ENCODE measurements around the gene ZBTB7C.

Gene ZBTB7C

DNA sequence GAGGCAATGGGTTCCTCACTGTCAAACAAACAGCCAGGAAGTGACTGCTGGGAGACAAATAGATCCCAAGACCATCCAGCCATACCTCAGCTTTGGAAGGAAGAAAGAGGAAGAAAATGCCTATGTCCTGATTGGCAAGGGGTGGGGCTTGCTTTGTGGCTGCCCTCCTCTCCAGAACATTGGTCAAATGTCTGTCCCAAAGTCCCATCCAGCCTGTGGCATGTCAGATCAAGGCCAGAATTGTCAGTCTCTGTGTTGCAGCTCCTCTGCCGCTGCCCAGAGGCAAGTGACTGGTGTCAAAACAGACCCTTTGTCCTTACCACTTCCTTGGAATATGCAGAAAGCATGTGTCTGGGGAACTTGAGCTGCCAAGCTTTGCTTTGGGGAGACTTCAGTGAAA, 415.8 kb downstream of the ZBTB7C start:
- peak; percentile 46 for DNase-seq (ENCODE audit: low spot score)

DNA sequence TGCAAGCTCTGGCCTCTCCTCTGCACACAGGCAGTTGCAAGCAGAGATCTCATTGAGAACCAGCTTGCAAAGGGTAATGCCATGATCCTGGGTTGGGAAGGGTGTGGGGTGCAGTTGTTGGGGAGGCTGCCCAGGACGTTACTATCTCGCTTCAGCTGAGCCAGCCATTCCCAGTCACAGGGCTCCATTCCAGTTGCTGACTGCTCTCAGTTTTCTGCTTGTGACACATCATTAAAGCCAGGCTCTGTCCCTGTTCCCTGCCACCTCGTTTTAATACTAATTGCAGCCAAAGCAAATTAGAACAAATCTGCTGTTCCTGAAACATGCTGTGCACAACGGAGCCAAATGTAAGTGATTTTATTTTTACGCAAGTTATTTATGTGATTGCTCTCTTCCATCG, 416.2 kb downstream of the ZBTB7C start:
- peak; percentile 22 for DNase-seq (ENCODE audit: low spot score)

DNA sequence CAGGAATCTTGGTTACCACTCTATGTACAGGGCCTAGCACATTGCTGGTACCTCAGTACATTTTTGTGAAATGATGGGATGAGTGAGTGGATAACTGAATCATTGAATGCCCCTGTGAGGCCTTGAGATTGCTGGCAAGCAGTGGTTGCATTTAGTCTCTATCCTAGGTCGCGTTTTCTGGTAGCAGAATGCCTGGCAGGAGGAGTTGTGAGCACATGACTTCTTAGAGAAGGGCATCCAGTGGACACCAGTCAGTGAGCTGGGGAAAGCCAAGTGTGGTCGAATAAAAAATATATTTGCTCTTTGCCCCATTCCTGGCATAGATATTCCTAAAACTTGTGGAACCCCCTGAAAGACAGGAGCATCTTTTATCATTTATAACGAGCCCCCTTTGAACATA, 416.9 kb downstream of the ZBTB7C start:
- DNase-seq (ENCODE audit: low spot score) = peak; percentile 4

DNA sequence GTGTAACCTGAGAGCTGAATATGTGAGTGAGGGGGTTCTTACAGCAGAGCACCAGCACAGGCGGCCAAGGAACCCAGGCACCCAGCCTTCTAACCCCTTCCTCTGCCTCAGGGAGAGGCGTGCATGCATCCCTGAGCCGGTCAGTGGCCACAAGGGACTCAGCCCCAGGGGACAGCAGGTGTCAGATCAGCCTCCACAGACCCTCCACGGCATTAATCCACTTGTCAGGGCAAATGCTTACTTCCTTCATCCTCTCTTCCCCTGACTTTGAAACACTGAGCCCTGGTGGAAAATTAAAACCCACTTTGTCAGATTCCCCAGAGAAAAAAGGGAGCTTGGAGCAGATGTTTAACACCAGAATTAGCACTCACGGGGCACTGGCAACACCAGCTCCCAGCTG, 418.2 kb downstream of the ZBTB7C start:
- DNase-seq (ENCODE audit: low spot score) = peak; percentile 41

DNA sequence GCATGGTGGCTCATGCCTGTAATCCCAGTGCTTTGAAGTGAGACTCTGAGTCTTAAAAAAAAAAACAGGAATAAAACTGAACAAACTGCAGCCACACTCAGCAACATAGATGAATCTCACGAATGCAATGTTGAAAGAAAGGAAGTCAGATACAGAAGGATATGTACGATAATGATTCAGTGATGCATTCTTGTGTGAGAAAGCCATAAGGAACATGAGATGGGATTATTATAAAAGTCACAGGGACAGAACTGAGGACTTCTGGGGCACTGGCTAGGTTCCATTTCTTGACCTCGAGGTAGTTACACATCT, 421.8 kb downstream of the ZBTB7C start:
- DNase-seq (ENCODE audit: low spot score) = no peak

DNA sequence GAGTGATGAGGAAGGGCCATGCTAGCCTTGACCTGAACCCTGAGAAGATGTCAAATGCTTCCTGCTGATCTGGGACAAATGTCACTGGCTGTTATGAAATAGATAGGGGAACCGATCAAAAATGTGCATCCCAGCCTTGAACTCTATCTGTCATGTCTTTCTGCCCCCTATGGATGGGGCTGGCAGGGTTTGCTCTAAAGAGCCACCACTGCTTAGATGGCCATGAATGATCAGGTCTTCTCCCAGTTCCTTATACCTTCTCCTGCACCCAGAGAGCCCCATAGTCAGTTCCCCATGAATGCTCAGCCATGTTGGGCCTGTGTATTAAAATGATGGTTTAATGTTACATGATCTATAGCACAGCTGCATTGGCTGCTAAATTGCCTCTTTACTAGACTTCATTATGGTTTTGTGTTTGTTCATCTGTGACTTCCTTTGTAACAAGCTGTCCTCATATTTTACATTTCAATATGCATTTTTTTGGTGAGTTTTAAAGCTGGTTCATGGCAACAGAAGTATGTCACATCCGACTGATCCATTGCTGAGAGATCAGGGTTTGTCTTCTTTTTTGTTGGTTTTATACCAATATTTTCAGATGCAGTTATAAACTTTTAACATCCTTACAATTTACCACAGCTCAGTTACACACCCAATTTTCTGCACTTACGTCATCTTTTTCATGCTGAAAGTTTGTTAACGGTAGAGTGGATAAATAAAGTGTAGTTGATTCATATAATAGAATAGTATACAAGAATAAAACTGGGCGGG, 422.4 kb downstream of the ZBTB7C start:
- DNase-seq (ENCODE audit: low spot score) = no peak

DNA sequence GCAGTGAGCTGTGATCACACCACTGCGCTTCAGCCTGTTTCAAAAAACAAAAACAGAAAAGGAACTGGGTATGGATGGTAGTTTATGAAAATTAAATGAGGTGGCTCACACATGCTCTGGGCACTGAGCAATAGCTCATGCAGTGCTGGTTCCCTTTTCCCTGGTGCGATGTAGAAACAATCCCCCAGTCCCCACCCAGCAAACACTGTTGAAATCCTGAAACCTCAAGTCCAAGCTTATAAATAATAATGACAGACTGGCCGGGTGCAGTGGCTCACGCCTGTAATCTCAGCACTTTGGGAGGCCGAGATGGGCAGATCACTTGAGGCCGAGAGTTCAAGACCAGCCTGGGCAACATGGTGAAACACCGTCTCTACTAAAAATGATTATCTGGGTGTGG, 423.3 kb downstream of the ZBTB7C start:
- no peak for DNase-seq (ENCODE audit: low spot score)

DNA sequence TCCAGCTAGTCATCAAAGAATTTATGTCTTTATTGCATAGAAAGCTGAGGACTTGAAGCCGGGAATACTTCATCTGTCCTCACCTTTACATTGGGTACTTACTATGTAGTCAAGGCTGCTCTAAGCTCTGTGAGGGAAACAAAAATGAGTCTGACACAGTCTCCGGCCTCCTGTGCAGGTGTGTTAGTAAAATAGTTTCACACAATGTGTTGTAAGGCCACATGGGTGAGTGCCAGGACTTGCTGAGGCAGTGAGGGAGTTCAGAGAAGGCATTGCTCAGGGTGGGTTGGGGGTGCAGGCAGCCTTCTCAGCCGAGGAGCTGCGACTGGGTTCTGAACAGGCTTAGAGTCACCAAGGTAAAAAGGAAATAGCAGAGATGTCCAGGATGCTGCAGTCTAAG, 424.2 kb downstream of the ZBTB7C start:
- no peak for DNase-seq (ENCODE audit: low spot score)

DNA sequence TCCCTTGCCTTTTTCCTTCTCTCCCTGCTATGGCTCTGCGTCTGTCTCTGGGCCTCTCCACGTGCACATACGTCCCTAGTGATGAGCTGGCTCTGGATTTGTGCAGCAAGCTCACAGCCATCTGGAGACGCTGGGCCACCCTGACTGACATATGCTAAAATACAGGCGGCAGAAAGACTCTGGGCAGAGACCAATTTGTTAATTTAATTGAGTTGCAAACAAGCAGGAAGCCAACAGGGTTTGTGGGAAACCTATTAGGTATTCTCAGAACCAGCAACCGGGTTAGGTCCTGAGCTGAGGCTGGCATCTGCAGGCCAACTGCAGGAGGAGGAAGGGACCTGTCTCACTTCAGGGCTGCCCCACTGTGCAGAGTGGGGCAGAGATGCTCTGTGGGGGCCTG, 425.2 kb downstream of the ZBTB7C start:
- DNase-seq (ENCODE audit: low spot score) = no peak

DNA sequence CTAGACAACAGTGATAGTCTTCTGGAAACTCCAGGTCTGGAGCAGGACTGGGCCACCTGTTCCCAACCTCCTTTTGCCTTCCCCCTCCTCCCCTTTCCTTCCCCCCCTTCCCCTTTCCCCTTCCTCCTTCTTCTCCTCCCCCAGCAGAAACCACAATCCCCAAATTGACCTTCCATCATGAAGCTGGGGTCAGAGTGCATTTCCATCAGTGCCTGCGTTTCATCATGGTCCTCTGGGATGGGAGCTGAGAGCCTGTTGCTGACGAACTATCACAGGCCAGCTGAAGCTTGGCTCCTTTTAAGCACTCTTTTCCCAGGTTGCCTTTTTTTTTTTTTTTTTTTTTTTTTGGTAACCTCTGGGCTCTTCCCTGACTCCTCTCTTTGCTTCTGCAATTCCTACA, 426.1 kb downstream of the ZBTB7C start:
- DNase-seq (ENCODE audit: low spot score) = no peak

DNA sequence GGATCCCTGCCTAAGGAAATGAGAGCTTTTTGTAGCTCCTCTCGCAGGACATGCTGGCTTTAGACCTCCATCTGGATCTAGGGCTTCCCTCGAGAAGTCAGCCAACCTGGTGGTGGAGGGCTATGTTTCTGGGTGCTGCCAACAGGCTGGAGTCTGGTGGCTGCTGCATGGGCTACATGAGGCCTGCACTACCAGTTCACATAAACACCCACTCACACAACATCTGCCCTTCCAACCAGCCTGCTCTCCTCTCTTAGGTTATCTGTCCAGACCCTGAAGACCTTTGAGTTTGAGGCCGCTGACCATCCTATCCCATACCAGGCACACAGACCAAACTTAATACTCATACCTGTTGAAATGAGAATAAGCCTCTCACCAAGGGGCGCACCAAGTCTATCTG, 427.4 kb downstream of the ZBTB7C start:
- no peak for DNase-seq (ENCODE audit: low spot score)

DNA sequence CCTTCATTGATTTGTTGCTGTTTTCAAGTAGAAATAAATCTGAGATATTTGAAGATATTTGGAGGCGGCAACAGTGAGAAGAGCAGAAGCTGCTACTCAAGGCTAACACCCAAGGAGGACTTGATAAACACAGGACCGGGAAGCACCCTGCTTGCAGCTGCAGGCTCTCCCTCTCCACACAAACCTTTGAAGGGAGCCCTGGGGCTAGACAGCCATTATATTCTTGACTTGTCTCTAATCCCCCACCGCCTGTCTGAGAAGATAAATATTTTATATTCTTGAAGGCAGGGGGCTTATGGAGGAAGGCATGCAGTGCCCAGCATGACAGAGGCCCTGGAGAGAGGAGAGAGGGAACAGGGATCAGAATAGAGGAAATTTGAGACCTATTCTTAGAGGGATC, 427.9 kb downstream of the ZBTB7C start:
- DNase-seq (ENCODE audit: low spot score) = no peak

DNA sequence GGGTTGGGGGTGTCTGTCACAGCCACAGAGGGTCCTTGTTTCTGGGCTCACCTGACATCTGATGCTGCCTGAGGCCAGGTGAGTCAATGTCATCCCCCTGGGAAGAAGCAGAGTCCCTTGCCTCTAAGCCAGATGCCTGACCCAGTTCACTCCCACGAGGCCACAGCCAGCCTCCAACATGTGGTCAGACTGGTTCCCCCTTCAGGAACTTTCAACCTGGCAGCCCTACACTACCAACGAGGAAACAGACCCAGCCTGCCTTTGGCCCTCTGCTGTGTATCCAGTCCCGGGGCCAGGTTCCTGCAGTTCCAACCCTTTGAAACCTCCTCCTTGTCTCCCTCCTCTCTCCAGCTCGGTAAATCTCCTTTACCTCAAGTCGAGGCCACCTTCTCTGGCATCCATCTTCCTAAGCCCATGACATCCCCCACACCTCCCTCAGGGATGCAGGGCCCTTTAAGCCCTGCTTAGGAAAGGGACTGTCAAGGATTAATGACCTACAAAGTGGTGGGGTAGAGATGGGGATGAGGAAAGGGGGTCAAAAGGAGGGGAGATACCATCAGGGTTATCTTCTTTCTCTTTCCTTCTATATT, 429.5 kb downstream of the ZBTB7C start:
- no peak for DNase-seq (ENCODE audit: low spot score)

DNA sequence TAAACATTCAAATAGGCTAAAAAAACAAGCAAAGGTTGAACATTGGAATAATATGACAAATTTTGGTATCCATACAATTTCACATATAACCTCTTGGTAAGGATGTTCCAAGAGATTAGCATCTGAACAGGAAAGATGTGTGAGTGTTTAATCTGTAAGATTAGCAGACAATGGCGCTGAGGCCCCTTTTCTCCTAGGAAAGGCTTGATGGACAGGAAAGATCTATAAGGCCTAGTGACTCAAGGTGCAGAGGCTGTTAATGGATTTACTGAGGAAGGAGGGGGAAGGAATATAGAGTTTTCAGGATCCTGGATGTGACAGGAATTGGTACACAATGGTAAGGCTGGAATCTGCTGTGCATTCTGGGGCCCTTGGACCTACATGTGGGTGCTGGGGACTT, 430.6 kb downstream of the ZBTB7C start:
- DNase-seq (ENCODE audit: low spot score) = no peak

DNA sequence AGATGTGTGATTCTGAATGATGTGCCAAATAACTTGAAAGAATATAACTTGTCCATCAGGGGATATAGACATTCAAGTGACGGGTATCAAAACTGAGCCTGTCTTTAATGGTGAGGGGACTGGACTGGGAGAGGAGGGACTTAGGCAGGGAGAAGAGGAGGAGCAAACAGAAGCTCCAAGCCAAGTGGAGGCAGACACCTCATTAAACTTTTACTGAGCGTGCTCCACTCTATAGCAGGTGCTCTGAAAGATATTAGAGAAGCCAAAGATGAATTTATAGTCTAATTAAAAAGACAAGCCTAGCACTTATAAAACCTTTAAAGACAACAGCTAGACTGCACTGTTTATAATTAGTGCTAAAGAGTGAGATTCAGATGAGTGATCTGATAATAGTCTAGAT, 431.0 kb downstream of the ZBTB7C start:
- DNase-seq (ENCODE audit: low spot score) = no peak

Measured in ecto neural progenitor cell (in vitro differentiated cells).